Adrenal gland (tissue), 5 donors: ENCODE measurements around the gene RGSL1.

ENCODE experiments used
- POLR2A ChIP-seq, 2 donors: fragments of 450-650 bp; IDR thresholded peaks; one replicate each; pipeline ENCODE4 v1.6.1; 2017; ENCODE audit warnings: antibody characterized with exemption in 2 of 2, mild to moderate bottlenecking in 2 of 2, moderate library complexity in 1 of 2
- TF ChIP-seq, protein P1 (sequence below), 6 experiments: fragments of 450-650 bp in 4 of 6; fragments of 200-600 bp in 2 of 6; sonication (generic) in 1 of 6; IDR thresholded peaks; 1 replicate in 5 of 6; 2 replicates in 1 of 6; pipeline versions ENCODE4 v1.5.1 to v1.8.0; 2016 to 2021; ENCODE audit warnings: antibody characterized with exemption in 6 of 6, mild to moderate bottlenecking in 2 of 6, moderate library complexity in 1 of 6
- donor health status: DM: no; HTN: no; CAD: no.

DNA sequence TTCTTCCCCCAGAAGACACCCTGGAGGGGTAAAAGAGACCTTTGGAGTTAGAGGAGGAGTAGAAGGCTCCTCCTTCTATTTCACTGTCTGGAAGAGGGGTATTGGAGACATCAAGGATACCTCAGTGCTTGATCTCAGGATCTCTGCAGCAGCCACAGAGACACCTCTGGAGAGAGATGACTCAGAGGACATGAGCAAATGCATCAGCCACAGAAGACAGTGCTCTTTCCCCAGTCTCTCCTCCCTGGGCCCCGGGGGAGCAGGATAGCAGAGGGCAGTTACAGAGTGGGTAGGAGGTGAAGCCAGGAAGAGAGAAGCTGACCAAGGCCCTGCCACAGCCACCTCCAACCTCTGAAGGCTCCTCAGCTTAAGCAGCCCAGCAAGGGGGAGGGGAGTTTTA lies 34.2 kb upstream of the RGSL1 start:
- TF ChIP-seq, protein P1, sequence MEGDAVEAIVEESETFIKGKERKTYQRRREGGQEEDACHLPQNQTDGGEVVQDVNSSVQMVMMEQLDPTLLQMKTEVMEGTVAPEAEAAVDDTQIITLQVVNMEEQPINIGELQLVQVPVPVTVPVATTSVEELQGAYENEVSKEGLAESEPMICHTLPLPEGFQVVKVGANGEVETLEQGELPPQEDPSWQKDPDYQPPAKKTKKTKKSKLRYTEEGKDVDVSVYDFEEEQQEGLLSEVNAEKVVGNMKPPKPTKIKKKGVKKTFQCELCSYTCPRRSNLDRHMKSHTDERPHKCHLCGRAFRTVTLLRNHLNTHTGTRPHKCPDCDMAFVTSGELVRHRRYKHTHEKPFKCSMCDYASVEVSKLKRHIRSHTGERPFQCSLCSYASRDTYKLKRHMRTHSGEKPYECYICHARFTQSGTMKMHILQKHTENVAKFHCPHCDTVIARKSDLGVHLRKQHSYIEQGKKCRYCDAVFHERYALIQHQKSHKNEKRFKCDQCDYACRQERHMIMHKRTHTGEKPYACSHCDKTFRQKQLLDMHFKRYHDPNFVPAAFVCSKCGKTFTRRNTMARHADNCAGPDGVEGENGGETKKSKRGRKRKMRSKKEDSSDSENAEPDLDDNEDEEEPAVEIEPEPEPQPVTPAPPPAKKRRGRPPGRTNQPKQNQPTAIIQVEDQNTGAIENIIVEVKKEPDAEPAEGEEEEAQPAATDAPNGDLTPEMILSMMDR (IDR thresholded peaks at IDR 0.05), result no peak
- TF ChIP-seq POLR2A (IDR thresholded peaks at IDR 0.05), result no peak
